Measurements from ENCODE around the gene SRMS. TPM values are rescaled to one million over a fixed set of nuclear protein-coding genes. Genes with fewer than 3 reads are reported as not detected.
A peak's percentile ranks its signal among the peaks of the same experiment; 100 is the strongest.

SRMS gene
- total and polyA plus RNA-seq, 2 of the 13 experiments (the other 11 are each of a cell fraction or from before 2014, with no cell fraction given): not detected

GRCh38 chr20:63574156-63574828 is 26.7 kb upstream of the SRMS start, which contains the start of gene HELZ2 (continued):
- TF ChIP-seq TFAP4 (IDR thresholded peaks at IDR 0.05; ENCODE audit: borderline replicate concordance, low read depth): peak; percentile 29; the same call in 1 of the 2 replicates
- 0 out of 2 replicates have a peak, but pooled peaks have one; percentile 24 for TF ChIP-seq PRDM15 (CRISPR knock-in tag; IDR thresholded peaks at IDR 0.05)
- no peak for TF ChIP-seq ZNF282 (IDR thresholded peaks at IDR 0.05; ENCODE audit: partially characterized antibody)
- TF ChIP-seq EED (CRISPR knock-in tag; IDR thresholded peaks at IDR 0.05): no peak
- TF ChIP-seq KLF16 (CRISPR knock-in tag; IDR thresholded peaks at IDR 0.05): peak in 1 of 2 experiments; percentile 28; a peak in 1 of 4 replicates
- TF ChIP-seq AKAP8 (CRISPR knock-in tag; IDR thresholded peaks at IDR 0.05): peak; percentile 14; the same call in 1 of the 2 replicates
- peak; percentile 52; the same call in 1 of the 2 replicates for TF ChIP-seq FOXP4 (CRISPR knock-in tag; IDR thresholded peaks at IDR 0.05)
- no peak for TF ChIP-seq MYC (CRISPR knock-in tag; IDR thresholded peaks at IDR 0.05; ENCODE audit: borderline replicate concordance)
- no peak for TF ChIP-seq ZNF496 (CRISPR knock-in tag; IDR thresholded peaks at IDR 0.05; ENCODE audit: insufficient replicate concordance)
- peak; percentile 28; the same call in 1 of the 2 replicates for TF ChIP-seq LBX2 (CRISPR knock-in tag; IDR thresholded peaks at IDR 0.05; ENCODE audit: borderline replicate concordance)
- TF ChIP-seq ZFP41 (CRISPR knock-in tag; IDR thresholded peaks at IDR 0.05; ENCODE audit: borderline replicate concordance): no peak
- TF ChIP-seq JUND (CRISPR knock-in tag; IDR thresholded peaks at IDR 0.05): peak; percentile 55; the same call in 1 of the 2 replicates
- peak; percentile 91 for TF ChIP-seq PATZ1 (CRISPR knock-in tag; IDR thresholded peaks at IDR 0.05)
- TF ChIP-seq SALL2 (CRISPR knock-in tag; IDR thresholded peaks at IDR 0.05): peak; percentile 66; the same call in 1 of the 2 replicates
- peak; percentile 55 for TF ChIP-seq MAX (IDR thresholded peaks at IDR 0.05)
- TF ChIP-seq ZNF883 (CRISPR knock-in tag; IDR thresholded peaks at IDR 0.05; ENCODE audit: not compliant biosample characterization): peak; percentile 52
- TF ChIP-seq ZFP36L1 (CRISPR knock-in tag; IDR thresholded peaks at IDR 0.05): 0 out of 2 replicates have a peak, but pooled peaks have one; percentile 9
- 0 out of 2 replicates have a peak, but pooled peaks have one; percentile 15 for TF ChIP-seq KAT8 (CRISPR knock-in tag; IDR thresholded peaks at IDR 0.05)
- peak; percentile 73; the same call in 1 of the 2 replicates for TF ChIP-seq ZNF264 (CRISPR knock-in tag; IDR thresholded peaks at IDR 0.05)
